Mesothelial cell of epicardium (in vitro differentiated cells): Measurements from ENCODE around the gene COQ3. TPM values are rescaled to one million over a fixed set of nuclear protein-coding genes. Genes with fewer than 3 reads are reported as not detected.

Experiments used
- DNase-seq, 2 experiments: peaks; one replicate each; pipeline ENCODE4 v3.0.0; 2021; ENCODE audit warnings: low spot score in 2 of 2; ENCODE audit not compliant: unreplicated experiment in 2 of 2
- H3K27ac Mint-ChIP-seq: 2 replicates; pipeline ENCODE4 v1.8.0; 2021; ENCODE audit warnings: mixed read lengths
- H3K27me3 Mint-ChIP-seq: 2 replicates; pipeline ENCODE4 v1.8.0; 2021; ENCODE audit warnings: low read depth, mixed read lengths
- H3K36me3 Mint-ChIP-seq: 2 replicates; pipeline ENCODE4 v1.8.0; 2021; ENCODE audit warnings: mixed read lengths
- H3K4me1 Mint-ChIP-seq: 2 replicates; pipeline ENCODE4 v1.8.0; 2021; ENCODE audit warnings: mixed read lengths
- H3K4me3 Mint-ChIP-seq: 2 replicates; pipeline ENCODE4 v1.8.0; 2021; ENCODE audit warnings: mild to moderate bottlenecking, moderate library complexity, mixed read lengths
- H3K9me3 Mint-ChIP-seq: 2 replicates; pipeline ENCODE4 v1.8.0; 2021; ENCODE audit warnings: mixed read lengths
- CTCF ChIP-seq: fragments of 200-600 bp; sonication (generic); IDR thresholded peaks from one replicate; pipeline ENCODE4 v1.5.0; 2021; ENCODE audit warnings: antibody characterized with exemption; ENCODE audit not compliant: unreplicated experiment
- total RNA-seq: library from RNA; stranded (reverse); gene quantifications from 3 replicates; pipeline ENCODE4 v1.2.1, GENCODE V29; 2021

The COQ3 gene
- total RNA-seq, 1 donor from 2014 or later = 4.9 TPM

DNA sequence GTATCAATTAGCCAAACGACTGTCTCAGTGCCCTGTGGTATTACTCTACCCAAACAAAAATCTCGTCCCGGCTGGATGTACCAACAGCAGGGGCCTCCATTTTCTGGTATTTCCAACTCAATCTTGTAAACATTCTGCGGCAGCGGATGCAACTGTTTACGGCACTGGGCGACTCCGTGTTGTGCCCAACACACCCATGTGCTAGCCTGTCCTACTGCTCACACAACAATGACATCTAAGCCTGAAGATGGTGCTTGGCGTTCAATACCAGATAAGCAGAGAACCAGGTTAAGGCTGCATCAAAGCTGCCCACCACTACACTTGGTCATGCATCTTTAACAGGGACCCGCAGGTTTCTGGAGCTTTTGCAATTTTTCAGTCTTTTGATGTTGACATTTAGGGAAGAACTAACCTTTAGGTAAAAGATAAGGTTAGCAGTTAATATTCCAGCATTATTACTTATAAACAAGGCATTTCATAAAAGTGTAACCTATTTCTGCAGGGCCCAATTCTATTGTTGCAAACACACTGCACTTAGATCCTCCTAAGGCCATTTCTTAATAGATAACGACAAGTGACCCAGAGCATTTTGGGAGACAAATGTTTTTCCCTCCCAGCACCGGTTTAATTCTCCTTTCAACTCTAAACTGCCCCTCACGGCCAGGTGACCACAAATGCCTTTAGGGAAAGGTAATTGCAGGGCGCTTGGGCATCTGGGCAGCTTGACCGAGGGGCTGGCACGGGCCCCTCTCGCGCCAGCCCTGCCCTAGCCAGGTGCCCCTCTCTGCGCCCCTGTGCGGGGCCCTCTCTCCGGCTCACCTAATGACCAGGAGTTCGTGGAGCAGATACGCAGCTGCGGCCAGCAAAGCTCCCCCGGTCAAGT is 45.5 kb downstream of the COQ3 start:
- H3K4me1 Mint-ChIP-seq = peaks cover 21% of the 10 kb centered on the region

DNA sequence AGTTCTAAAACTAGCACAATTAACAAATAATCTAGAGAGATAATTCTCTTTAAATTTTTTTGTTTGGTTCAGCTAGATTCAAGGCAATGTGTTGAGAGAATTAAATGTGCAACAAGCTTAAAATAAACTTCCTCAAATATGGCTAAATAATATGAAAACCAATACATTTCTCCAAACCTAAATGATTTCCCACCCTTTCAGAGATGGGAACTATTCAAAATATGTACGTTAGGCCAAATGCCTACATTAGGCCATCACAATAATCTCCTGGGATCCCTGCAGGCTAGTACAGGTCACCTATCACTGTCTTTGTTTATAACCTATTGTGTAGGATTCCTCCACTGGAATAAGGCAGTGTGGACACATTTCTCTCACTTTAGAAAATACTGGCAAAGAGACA is 46.2 kb downstream of the COQ3 start:
- Mint-ChIP-seq H3K27me3 (peaks cover 13% of the 10 kb centered on the region), H3K9me3 (no peaks in the 10 kb centered on the region), H3K36me3 (no peaks in the 10 kb centered on the region), H3K4me3 (peak overlapping the region; percentile 81), H3K4me1 (peaks cover 21% of the 10 kb centered on the region), H3K27ac (no peak overlapping the region)
- no peak for TF ChIP-seq CTCF
- no peak for DNase-seq

More for the DNA sequence above, 45.5 kb downstream of the COQ3 start:
- Mint-ChIP-seq H3K36me3 (no peaks in the 10 kb centered on the region), H3K9me3 (no peaks in the 10 kb centered on the region), H3K27ac (peak overlapping the region; percentile 71), H3K4me3 (peak overlapping the region; percentile 81), H3K27me3 (peaks cover 20% of the 10 kb centered on the region)
- no peak for DNase-seq
- TF ChIP-seq CTCF = no peak

DNA sequence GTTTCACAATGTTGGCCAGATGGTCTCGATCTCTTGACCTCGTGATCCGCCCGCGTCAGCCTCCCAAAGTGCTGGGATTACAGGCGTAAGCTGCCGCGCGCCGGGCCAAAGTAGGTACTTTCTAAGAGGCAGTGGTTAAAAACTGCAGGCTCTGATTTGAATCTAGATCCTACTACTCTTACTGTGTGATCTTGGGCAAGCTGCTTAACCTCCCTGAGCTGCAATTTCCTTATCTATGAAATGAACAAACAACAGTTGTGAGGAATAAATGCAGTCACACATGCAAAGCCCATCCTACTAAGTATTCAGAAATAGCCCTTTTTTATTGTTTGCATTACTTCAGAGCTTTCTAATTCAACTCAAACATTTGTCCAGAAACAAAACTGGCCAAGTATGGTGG is 47.4 kb downstream of the COQ3 start:
- H3K36me3 Mint-ChIP-seq = peaks cover 1% of the 10 kb centered on the region
- H3K4me1 Mint-ChIP-seq = peaks cover 21% of the 10 kb centered on the region
- no peak overlapping the region for H3K27ac Mint-ChIP-seq
- DNase-seq = no peak
- H3K9me3 Mint-ChIP-seq = no peaks in the 10 kb centered on the region
- no peak overlapping the region for H3K4me3 Mint-ChIP-seq
- peaks cover 8% of the 10 kb centered on the region for H3K27me3 Mint-ChIP-seq
- TF ChIP-seq CTCF = no peak

- Mint-ChIP-seq H3K4me3 (no peak overlapping the region), H3K9me3 (no peaks in the 10 kb centered on the region), H3K4me1 (peaks cover 19% of the 10 kb centered on the region), H3K27ac (no peak overlapping the region), H3K36me3 (peaks cover 1% of the 10 kb centered on the region), H3K27me3 (peaks cover 1% of the 10 kb centered on the region)
- no peak for DNase-seq
- no peak for TF ChIP-seq CTCF
These were observed 48.8 kb downstream of the COQ3 start for GRCh38 chr6:99345164-99345563.

GRCh38 chr6:99344289-99344688 is 49.7 kb downstream of the COQ3 start:
- Mint-ChIP-seq H3K27ac (peak overlapping the region; percentile 14), H3K4me1 (peaks cover 17% of the 10 kb centered on the region), H3K4me3 (no peak overlapping the region), H3K9me3 (no peaks in the 10 kb centered on the region), H3K36me3 (peaks cover 1% of the 10 kb centered on the region), H3K27me3 (no peaks in the 10 kb centered on the region)
- TF ChIP-seq CTCF = no peak
- no peak for DNase-seq
